Measurements from ENCODE around the gene CPNE6.

GRCh38 chr14:24065408-24065807, 6.0 kb upstream of the CPNE6 start:
- no peak for TF ChIP-seq POLR2A (IDR thresholded peaks at IDR 0.05; ENCODE audit: low read depth, low read length)
- no peak for TF ChIP-seq POLR2AphosphoS5 (IDR thresholded peaks at IDR 0.05; ENCODE audit: low read depth, low read length)
